ENCODE measurements around the gene NAA60. TPM values are rescaled to one million over a fixed set of nuclear protein-coding genes. Genes with fewer than 3 reads are reported as not detected.
"Not testable (repeated sequence)": the region's sequence is repeated elsewhere in the genome, so short reads cannot be mapped to it uniquely, and the experiment has no call there.

The NAA60 gene
- total RNA-seq, 1 donor from 2014 or later, result 27.1 TPM

DNA sequence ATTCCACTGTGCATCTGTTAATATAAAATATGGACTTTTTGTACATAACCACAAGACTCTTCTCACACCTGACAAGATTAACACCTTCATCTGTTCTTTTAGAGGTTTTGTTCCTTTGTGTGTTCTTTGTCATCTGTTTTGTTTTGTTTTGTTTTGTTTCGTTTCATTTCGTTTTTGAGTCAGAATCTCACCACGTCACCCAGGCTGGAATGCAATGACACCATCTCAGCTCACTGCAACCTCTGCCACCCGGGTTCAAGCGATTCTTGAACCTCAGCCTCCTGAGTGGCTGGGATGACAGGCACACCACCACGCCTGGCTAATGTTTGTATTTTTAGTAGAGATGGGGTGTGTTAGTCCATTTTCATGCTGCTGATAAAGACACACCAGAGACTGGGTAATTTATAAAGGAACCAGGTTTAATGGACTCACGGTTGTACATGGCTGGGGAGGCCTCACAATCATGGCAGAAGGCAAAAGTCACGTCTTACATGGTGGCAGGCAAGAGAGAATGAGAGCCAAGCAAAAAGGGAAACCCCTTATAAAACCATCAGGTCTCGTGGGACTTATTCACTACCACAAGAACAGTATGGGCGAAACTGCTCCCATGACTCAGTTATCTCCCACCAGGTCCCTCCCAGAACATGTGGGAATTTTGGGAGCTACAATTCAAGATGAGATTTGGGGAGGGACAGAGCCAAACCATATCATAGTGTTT, 29.6 kb downstream of the NAA60 start:
- no peak for TF ChIP-seq CTCF (IDR thresholded peaks at IDR 0.05; ENCODE audit: insufficient read depth, low read length, poor library complexity, severe bottlenecking)
- Histone ChIP-seq H3K36me3 (ENCODE audit: control insufficient read depth, insufficient read depth, low read length) (no peaks in the 10 kb centered on the region), H3K27me3 (ENCODE audit: control insufficient read depth, insufficient read depth, low read length) (no peaks in the 10 kb centered on the region), H3K4me3 (ENCODE audit: low read depth, low read length) (no peak overlapping the region)
- no peak for DNase-seq (ENCODE audit: low read depth)

DNA sequence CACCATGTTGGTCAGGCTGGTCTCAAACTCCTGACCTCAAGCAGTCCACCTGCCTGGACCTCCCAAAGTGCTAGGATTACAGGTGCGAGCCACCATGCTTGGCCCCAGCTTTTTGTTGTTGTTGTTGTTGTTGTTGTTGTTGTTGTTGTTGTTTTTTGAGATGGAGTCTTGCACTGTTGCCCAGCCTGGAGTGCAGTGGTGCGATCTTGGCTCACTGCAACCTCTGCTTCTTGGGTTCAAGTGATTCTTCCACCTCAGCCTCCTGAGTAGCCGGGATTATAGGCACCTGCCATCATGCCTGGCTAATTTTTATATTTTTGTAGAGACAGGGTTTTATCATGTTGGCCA, 30.1 kb downstream of the NAA60 start:
- not testable (repeated sequence) for H3K36me3 ChIP-seq (ENCODE audit: control insufficient read depth, insufficient read depth, low read length)

DNA sequence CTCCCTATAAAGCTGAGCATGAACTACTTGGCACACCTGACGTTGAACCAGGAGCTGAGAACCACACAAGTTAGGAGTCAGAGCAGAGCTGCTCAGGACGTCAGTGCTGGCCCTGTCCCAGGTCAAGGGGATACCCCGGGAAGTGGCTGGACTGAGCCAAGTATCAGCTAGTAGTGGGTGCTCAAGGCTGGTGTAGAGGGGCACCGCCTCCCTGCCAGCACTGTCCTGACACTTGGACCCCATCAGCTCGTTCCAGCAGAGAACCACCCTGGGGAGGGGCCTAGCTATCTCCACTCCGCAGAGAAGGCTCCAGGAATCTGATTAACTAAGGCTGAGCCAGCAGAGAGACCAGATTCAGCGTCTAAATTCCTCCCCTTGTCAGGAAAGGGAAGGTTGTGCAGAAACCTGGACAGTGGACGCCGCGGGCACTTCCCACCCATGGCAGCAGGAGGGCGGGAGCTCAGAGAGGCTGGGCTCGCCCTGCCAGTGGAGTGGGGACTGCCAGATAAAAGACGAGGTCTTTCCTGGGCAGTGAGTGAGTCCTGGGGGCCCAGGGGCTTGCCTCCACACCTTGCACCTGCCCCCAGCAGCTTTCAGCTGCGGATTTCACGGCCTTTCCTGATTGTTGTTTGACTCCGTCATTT, 30.8 kb downstream of the NAA60 start:
- Histone ChIP-seq H3K4me3 (ENCODE audit: low read depth, low read length) (no peak overlapping the region), H3K36me3 (ENCODE audit: control insufficient read depth, insufficient read depth, low read length) (no peaks in the 10 kb centered on the region), H3K27me3 (ENCODE audit: control insufficient read depth, insufficient read depth, low read length) (no peaks in the 10 kb centered on the region)
- no peak for DNase-seq (ENCODE audit: low read depth)
- TF ChIP-seq CTCF (IDR thresholded peaks at IDR 0.05; ENCODE audit: insufficient read depth, low read length, poor library complexity, severe bottlenecking), result no peak

More for the DNA sequence above, 30.1 kb downstream of the NAA60 start:
- not testable (repeated sequence) for H3K27me3 ChIP-seq (ENCODE audit: control insufficient read depth, insufficient read depth, low read length); DNase-seq (ENCODE audit: low read depth); H3K4me3 ChIP-seq (ENCODE audit: low read depth, low read length)

GRCh38 chr16:3474870-3475269, 31.4 kb downstream of the NAA60 start:
- not testable (repeated sequence) for H3K27me3 ChIP-seq (ENCODE audit: control insufficient read depth, insufficient read depth, low read length); DNase-seq (ENCODE audit: low read depth); H3K36me3 ChIP-seq (ENCODE audit: control insufficient read depth, insufficient read depth, low read length); H3K4me3 ChIP-seq (ENCODE audit: low read depth, low read length)

- no peaks in the 10 kb centered on the region for H3K27me3 ChIP-seq (ENCODE audit: control insufficient read depth, insufficient read depth, low read length)
- TF ChIP-seq CTCF (IDR thresholded peaks at IDR 0.05; ENCODE audit: insufficient read depth, low read length, poor library complexity, severe bottlenecking), result no peak
Measured at GRCh38 chr16:3475604-3476375, 32.3 kb downstream of the NAA60 start.

DNA sequence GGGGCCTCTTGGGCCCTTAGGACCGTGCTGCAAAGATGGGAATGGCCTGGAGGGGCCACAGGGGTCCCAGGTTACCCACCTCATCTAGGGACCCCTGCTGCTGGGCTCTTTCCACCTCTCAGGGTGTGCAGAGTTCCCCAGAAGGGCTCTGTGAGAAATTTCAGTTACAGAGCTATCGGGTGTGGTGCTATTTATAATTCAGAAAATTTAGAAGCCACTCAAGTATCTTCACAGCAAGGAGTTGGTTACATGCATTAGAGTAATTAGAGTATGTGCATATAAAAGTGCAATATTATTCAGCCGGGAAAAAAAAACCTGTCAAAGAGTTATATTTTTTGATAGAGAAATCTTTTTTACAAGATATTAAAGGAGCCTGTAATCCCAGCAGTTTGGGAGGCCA, 32.9 kb downstream of the NAA60 start:
- no peak for DNase-seq (ENCODE audit: low read depth)
- TF ChIP-seq CTCF (IDR thresholded peaks at IDR 0.05; ENCODE audit: insufficient read depth, low read length, poor library complexity, severe bottlenecking), result no peak
- no peaks in the 10 kb centered on the region for H3K36me3 ChIP-seq (ENCODE audit: control insufficient read depth, insufficient read depth, low read length)
- H3K4me3 ChIP-seq (ENCODE audit: low read depth, low read length), result no peak overlapping the region
- no peaks in the 10 kb centered on the region for H3K27me3 ChIP-seq (ENCODE audit: control insufficient read depth, insufficient read depth, low read length)

More at GRCh38 chr16:3475604-3476375, 32.3 kb downstream of the NAA60 start:
- no peak overlapping the region for H3K4me3 ChIP-seq (ENCODE audit: low read depth, low read length)
- H3K36me3 ChIP-seq (ENCODE audit: control insufficient read depth, insufficient read depth, low read length), result no peaks in the 10 kb centered on the region
- DNase-seq (ENCODE audit: low read depth), result no peak
